T-helper 9 cell (primary cell): ENCODE results near the gene BTBD17.
A peak's percentile ranks its signal among the peaks of the same experiment; 100 is the strongest.

Experiments used
- DNase-seq: peaks from one replicate; pipeline ENCODE4 v3.0.0-alpha.2; 2020

Gene BTBD17

GRCh38 chr17:74356646-74357465, 4.8 kb downstream of the BTBD17 start:
- DNase-seq = no peak

- DNase-seq = no peak
Observed at GRCh38 chr17:74355065-74355464, 6.6 kb downstream of the BTBD17 start.

- DNase-seq = no peak
Observed at GRCh38 chr17:74354561-74354960, 7.1 kb downstream of the BTBD17 start.

- peak; percentile 37 for DNase-seq
Observed at GRCh38 chr17:74354123-74354522, 7.5 kb downstream of the BTBD17 start.

GRCh38 chr17:74353446-74354060, 8.1 kb downstream of the BTBD17 start:
- no peak for DNase-seq

- DNase-seq = no peak
Observed at GRCh38 chr17:74351552-74352210, 10.0 kb downstream of the BTBD17 start.

- DNase-seq = no peak
Observed at GRCh38 chr17:74350486-74350885, 11.2 kb downstream of the BTBD17 start.

GRCh38 chr17:74349120-74349519, 12.5 kb downstream of the BTBD17 start:
- no peak for DNase-seq

GRCh38 chr17:74347646-74348045, 14.0 kb downstream of the BTBD17 start:
- no peak for DNase-seq

GRCh38 chr17:74345433-74346241, 16.0 kb downstream of the BTBD17 start:
- no peak for DNase-seq

GRCh38 chr17:74344658-74345057, 17.0 kb downstream of the BTBD17 start:
- no peak for DNase-seq

- DNase-seq = no peak
Observed at GRCh38 chr17:74343526-74344284, 18.0 kb downstream of the BTBD17 start.

- no peak for DNase-seq
Observed at GRCh38 chr17:74343121-74343520, 18.5 kb downstream of the BTBD17 start.

GRCh38 chr17:74342224-74342623, 19.4 kb downstream of the BTBD17 start:
- DNase-seq = no peak

- DNase-seq = no peak
Observed at GRCh38 chr17:74340470-74341023, 21.1 kb downstream of the BTBD17 start.

- no peak for DNase-seq
Observed at GRCh38 chr17:74339537-74340195, 22.0 kb downstream of the BTBD17 start.

- no peak for DNase-seq
Observed at GRCh38 chr17:74337834-74338500, 23.7 kb downstream of the BTBD17 start.

GRCh38 chr17:74336307-74336706, 25.4 kb downstream of the BTBD17 start:
- no peak for DNase-seq

GRCh38 chr17:74335529-74336062, 26.1 kb downstream of the BTBD17 start:
- DNase-seq = no peak

GRCh38 chr17:74334393-74335039, 27.2 kb downstream of the BTBD17 start:
- DNase-seq = no peak
